Measurements from ENCODE around the gene ZNF716. TPM values are rescaled to one million over a fixed set of nuclear protein-coding genes. Genes with fewer than 3 reads are reported as not detected.

ZNF716 gene
- total RNA-seq, 2 donors from 2014 or later: 0.34 TPM; not detected in 1

- intact Hi-C loops (cut with DNase I): no loop called here
- H3K9me3 ChIP-seq: no peaks in the 10 kb centered on the region
Observed at GRCh38 chr7:57425969-57426628, 23.9 kb upstream of the ZNF716 start.

GRCh38 chr7:57426629-57427003, 23.4 kb upstream of the ZNF716 start:
- no peak overlapping the region for H3K27ac ChIP-seq
- 76% methylated on average over 11 of the region's 11 CpGs for WGBS
- no peak for TF ChIP-seq POLR2A (IDR thresholded peaks at IDR 0.05)
- no peak overlapping the region for H3K4me3 ChIP-seq
- no peak for DNase-seq (ENCODE audit: low spot score)
- intact Hi-C loops (cut with DNase I): no loop called here
- H3K36me3 ChIP-seq: no peaks in the 10 kb centered on the region
- H3K27me3 ChIP-seq (replicated peaks; ENCODE audit: insufficient read depth): no peaks in the 10 kb centered on the region
- no peaks in the 10 kb centered on the region for H3K9me3 ChIP-seq
- no peaks in the 10 kb centered on the region for H3K4me1 ChIP-seq (replicated peaks)

More at GRCh38 chr7:57425969-57426628, 23.9 kb upstream of the ZNF716 start:
- Histone ChIP-seq H3K36me3 (no peaks in the 10 kb centered on the region), H3K4me1 (replicated peaks) (no peaks in the 10 kb centered on the region), H3K27me3 (replicated peaks; ENCODE audit: insufficient read depth) (no peaks in the 10 kb centered on the region), H3K4me3 (no peak overlapping the region), H3K27ac (no peak overlapping the region)
- TF ChIP-seq POLR2A (IDR thresholded peaks at IDR 0.05) (no peak), CTCF (IDR thresholded peaks at IDR 0.05) (peak in 1 of 4 experiments; percentile 32)
- no peak for DNase-seq (ENCODE audit: low spot score)
- 75% methylated on average over 25 of the region's 29 CpGs for WGBS

- no peaks in the 10 kb centered on the region for H3K36me3 ChIP-seq
- H3K27me3 ChIP-seq (replicated peaks; ENCODE audit: insufficient read depth): no peaks in the 10 kb centered on the region
- no peak overlapping the region for H3K27ac ChIP-seq
- no peak overlapping the region for H3K4me3 ChIP-seq
- DNase-seq (ENCODE audit: low spot score): no peak
- intact Hi-C loops (cut with DNase I): no loop called here
- WGBS: 77% methylated on average over 9 of the region's 10 CpGs
- TF ChIP-seq CTCF (IDR thresholded peaks at IDR 0.05) (no peak), POLR2AphosphoS5 (IDR thresholded peaks at IDR 0.05) (no peak), POLR2A (IDR thresholded peaks at IDR 0.05) (no peak)
- no peaks in the 10 kb centered on the region for H3K4me1 ChIP-seq (replicated peaks)
- no peaks in the 10 kb centered on the region for H3K9me3 ChIP-seq
Observed at GRCh38 chr7:57427146-57427545, 22.8 kb upstream of the ZNF716 start.

- no peak for DNase-seq (ENCODE audit: low spot score)
- intact Hi-C loops (cut with DNase I): no loop called here
Observed at GRCh38 chr7:57427594-57427993, 22.4 kb upstream of the ZNF716 start.

GRCh38 chr7:57432583-57432982, 17.4 kb upstream of the ZNF716 start:
- TF ChIP-seq POLR2AphosphoS5 (IDR thresholded peaks at IDR 0.05) (no peak), CTCF (IDR thresholded peaks at IDR 0.05) (no peak), POLR2A (IDR thresholded peaks at IDR 0.05) (no peak)
- H3K27me3 ChIP-seq (replicated peaks; ENCODE audit: insufficient read depth): no peaks in the 10 kb centered on the region
- no peak overlapping the region for H3K4me3 ChIP-seq
- H3K9me3 ChIP-seq: no peaks in the 10 kb centered on the region
- WGBS: 56% methylated on average over 3 of the region's 3 CpGs
- H3K36me3 ChIP-seq: no peaks in the 10 kb centered on the region
- no peak overlapping the region for H3K27ac ChIP-seq
- intact Hi-C loops (cut with DNase I): no loop called here
- DNase-seq (ENCODE audit: low spot score): no peak
- H3K4me1 ChIP-seq (replicated peaks): no peaks in the 10 kb centered on the region

More at GRCh38 chr7:57427594-57427993, 22.4 kb upstream of the ZNF716 start:
- TF ChIP-seq POLR2AphosphoS5 (IDR thresholded peaks at IDR 0.05) (no peak), CTCF (IDR thresholded peaks at IDR 0.05) (no peak), POLR2A (IDR thresholded peaks at IDR 0.05) (no peak)
- no peaks in the 10 kb centered on the region for H3K27me3 ChIP-seq (replicated peaks; ENCODE audit: insufficient read depth)
- 89% methylated on average over 8 of the region's 8 CpGs for WGBS
- no peaks in the 10 kb centered on the region for H3K36me3 ChIP-seq
- no peaks in the 10 kb centered on the region for H3K9me3 ChIP-seq
- no peak overlapping the region for H3K4me3 ChIP-seq
- no peaks in the 10 kb centered on the region for H3K4me1 ChIP-seq (replicated peaks)
- H3K27ac ChIP-seq: no peak overlapping the region
